HL-60/S4 treated with retinoic acid at 250 ng/mL for 4 days and 3 days (cell line): ENCODE measurements around the gene SEPTIN10.
"Not testable (repeated sequence)": the region's sequence is repeated elsewhere in the genome, so short reads cannot be mapped to it uniquely, and the experiment has no call there.

ENCODE experiments used
- in situ Hi-C: fragments of 300-500 bp; cut with MboI; formaldehyde crosslinking; loops from 2 replicates; pipeline ENCODE4 v1.7.0; 2022; ENCODE audit warnings: low sequenced_read_pairs

Gene SEPTIN10

DNA sequence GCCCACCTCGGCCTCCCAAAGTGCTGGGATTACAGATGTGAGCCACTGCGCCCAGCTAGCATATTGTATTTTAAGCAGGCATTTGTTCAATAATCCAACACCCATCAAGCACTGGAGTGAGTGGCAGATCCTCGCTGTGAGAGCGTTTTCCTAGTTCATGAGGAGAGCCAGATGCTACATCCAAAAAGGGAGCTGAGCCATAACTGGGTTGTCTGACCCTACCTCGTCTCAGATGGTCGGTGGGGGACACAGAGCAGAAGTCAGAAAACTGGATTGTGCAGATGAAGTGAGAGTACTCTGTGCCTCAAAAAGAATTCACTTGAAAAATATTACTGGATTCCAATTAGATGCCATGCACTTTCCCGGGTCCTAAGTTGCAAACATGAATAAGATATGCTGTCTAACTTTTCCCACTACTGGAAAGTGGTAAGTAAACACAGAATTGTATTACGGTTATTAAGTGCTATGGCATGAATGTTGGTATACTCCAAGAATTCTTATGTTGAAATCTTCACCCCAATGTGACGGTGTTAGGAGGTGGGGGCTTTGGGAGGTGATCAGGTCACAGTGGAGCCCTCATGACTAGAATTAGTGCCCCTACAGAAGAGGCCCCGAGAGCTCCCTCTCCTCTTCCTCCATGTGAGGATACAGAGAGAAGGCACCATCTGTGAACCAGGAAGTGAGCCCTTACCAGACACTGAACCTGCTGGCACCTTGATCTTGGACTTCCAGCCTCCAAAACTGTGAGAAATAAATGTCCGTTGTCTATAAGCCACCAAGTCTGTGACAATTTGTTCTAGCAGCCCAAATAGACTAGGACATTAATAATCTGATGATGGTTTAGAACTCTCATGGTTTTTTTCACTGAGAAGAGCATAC lies 21.9 kb upstream of the SEPTIN10 start:
- in situ Hi-C loops, result no loop called here

DNA sequence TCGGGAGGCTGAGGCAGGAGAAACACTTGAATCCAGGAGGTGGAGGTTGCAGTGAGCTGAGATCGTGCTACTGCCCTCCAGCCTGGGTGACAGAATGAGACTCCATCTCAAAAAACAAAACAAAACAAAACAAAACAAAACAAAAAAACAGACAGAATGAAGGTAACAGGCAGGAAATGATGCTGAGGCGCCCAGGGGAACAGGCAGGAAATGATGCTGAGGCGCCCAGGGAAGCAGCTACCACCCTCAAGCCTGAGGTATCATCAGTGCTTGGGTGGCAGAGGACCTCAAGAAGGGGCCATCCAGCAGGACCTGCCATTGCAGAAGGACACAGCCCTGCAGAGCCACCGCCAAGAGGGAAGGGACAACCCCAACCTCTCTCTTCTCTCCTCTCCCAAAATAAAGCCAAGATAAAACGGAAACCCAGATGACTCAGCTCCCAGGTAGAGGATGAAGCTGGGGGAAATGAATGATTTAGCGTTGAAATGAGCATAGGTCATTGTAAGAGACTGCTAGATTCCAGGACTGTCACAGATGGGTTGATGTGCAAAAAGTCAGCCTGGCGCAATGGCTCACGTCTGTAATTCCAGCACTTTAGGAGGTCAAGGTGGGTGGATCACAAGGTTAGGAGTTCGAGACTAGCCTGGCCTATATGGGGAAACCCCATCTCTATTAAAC lies 19.7 kb upstream of the SEPTIN10 start:
- in situ Hi-C loops, result no loop called here

DNA sequence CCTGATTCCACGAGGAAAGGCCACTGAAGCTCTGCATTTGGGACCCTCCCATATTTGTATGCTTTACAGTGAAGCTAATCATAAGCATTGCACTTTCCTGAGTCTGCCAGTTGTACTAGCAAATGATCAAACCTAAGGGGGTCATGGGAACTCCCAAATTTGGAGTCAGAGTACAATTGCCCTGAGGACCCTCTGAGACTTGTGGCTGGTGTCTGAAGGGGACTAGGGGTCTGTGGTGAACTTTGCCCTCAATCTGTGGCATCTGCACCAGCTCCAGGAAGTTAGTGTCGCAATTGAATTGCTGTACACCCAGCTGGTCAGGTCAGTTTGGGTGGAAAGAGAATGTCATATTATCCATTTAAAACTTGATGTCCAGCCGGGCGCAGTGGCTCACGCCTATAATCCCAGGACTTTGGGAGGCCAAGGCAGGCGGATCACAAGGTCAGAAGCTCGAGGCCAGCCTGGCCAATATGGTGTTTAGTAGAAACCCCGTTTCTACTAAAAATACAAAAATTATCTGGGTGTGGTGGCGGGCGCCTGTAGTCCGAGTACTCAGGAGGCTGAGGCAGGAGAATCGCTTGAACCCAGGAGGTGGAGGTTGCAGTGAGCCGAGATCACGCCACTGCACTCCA lies 18.5 kb upstream of the SEPTIN10 start:
- in situ Hi-C loops, result no loop called here

DNA sequence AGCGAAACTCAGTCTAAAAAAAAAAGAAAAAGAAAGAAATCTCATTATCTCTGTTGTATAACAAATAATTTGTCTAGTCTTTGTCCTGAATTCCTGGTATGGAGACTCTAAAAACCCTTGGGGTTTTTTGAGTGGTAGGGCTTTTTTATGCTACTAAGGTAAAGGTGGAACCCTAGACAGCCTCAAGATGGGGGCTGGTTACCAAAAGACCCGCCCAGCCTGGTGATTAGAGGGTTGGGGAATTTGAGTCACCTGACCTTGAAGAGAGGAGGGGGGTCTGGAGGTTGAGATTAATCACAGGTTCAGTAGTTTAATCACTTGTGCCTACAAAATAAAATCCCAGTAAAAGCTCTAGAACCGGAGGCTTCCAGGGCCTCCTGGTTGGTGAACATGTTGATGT lies 18.0 kb upstream of the SEPTIN10 start:
- in situ Hi-C loops, result no loop called here

DNA sequence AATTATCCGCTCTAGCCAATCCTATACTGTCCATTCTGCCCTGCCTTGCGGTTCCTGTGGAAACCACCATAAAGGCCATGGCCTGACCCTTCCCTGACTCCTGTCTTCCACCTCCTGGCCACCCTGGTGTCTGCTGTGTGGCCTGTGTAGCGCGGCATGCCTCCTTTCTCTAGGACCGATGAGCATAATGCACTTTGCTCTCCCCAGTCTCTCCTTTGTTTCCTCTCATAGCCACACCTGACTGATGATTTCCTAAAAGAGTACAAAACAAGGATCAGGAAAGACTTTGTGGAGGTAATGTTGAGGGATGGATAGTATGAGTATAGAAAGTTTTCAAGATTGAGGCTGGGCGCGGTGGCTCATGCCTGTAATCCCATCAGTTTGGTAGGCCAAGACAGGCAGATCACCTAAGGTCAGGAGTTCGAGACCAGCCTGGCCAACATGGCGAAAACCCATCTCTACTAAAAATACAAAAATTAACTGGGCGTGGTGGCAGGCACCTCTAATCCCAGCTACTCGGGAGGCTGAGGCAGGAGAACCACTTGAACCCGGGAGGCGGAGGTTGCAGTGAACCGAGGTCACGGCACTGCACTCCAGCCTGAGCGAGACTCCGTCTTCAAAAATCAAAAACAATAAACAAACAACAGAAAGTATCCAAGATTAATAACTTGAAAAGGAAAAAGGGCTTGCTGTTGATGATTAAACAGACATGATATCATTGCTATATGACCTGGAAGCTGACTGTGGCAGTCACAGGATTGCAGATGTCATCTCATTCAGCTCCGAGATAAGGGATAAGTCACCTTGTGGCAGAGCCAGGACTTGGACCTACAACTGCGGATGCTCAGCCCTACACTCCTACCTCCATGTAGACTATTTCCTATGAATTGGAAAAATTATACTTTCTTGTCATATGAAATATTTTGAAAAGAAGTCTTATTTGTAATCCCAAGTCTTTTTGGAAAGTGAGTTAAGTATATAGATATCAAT lies 17.0 kb upstream of the SEPTIN10 start:
- in situ Hi-C loops, result no loop called here

DNA sequence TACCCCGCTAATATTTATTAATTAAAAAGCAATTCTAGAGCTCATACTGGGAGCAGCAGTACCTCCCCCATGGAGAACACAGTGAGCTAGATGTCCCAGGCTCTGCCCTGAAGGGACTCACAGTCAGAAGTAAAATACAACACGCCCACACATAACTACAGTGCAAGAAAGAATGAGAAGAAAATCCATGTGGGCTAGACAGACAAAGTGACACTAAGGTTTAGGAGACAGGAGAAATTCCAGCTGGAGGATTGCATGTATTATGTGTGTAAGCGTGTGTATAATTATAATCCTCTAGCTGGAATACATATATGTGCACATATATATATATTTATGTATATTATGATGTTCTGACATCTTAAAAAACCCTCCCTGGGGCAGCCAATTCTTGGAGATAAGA lies 16.1 kb upstream of the SEPTIN10 start:
- in situ Hi-C loops, result no loop called here

DNA sequence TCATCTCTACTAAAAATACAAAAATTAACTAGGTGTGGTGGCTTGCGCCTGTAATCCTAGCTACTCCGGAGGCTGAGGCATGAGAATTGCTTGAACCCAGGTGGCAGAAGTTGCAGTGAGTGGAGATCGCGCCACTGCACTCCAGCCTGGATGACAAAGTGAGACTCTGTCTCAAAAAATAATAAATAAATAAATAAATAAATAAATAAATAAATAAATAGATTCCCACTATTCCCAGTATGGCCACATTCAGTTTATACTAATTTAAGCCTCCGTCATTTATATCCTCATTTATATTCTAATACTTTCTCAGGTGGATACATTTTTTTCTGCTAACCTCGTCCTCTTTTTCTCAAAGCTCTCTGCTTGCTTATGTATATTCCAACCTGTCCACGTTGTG lies 14.6 kb upstream of the SEPTIN10 start:
- in situ Hi-C loops, result not testable (repeated sequence)

DNA sequence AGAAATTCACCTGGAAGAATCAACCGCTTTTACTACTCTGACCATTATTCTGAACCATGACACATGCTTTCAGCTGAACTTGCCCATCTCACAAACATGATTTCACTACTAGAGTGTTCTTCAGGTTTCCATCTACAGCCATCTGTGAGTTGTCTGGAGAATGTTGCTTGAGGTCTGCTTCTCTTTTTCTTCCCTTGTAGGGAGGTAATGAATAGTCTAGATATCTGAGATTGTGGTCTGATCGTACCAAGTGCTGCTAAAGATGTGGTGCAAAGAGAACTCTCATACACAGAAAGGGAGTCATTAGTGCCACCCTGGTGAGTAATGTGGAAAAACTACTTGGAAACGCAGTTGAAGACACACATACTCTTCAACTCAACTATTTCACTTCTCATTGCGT lies 10.6 kb upstream of the SEPTIN10 start:
- in situ Hi-C loops, result no loop called here

DNA sequence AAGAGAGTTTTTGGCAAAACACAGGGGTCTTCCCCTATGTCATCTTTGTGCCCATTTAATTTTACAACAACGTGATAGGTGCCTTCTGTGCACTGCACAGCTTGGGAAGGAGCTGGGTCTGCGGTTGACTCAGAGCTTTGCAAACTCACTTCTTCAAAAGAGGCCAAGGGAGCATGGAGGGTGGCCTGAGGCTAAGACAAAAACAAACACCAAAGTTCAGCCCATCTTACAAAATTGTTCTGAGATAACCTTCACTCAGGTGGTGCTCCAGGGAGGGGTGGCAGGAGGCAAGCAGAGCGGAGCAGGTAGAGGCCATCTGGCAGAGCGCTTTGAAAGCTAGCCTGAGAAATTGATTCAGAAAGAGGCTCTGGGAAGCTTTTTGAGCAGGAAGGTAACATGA lies 10.2 kb upstream of the SEPTIN10 start:
- in situ Hi-C loops, result no loop called here

DNA sequence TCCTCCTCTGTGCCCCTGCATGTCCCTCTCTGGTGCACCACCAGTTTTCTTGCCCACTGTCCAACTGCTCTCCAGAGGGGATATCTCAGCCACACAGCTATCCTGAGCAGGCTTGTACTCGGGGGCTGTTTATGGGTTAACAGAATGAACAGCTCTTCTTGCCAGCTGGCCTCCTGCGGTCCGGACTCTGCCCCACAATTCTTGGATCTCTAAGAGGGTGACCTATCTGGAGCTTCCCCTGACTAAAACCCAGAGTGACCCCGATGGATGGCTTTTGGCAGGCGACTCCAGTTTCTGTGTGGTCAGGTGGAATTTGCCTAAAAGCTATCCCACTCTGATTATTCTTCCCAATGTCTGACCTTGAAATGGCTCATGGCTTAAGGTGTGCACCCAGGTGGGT lies 9.5 kb upstream of the SEPTIN10 start:
- in situ Hi-C loops, result no loop called here

DNA sequence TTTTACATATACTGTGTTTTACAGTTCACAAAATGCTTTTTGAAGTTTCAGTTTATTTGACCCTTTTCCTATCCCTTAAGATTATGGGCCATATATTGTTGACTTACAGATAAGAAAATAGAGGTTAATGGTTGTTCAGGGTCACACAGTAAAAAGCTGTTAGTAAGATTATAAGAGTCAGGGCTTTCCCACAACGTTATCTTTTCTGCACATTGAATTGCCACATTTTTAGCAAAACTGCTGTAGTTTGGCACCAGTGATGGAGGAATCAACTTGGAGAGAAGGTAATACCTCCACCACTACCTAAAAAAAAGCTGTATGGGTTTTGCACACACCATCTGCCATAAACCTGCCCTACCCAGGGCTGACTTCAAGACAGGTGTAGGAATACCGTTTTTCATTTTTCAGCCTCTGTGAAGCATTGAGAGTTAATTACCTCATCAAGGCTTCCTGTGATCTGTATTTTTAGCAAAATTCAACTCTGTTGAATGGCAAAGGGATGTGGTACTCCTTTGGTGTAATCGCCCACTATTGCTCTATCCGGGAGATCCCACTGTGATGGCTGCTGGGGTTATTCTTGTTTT lies 5.4 kb upstream of the SEPTIN10 start:
- in situ Hi-C loops, result no loop called here

DNA sequence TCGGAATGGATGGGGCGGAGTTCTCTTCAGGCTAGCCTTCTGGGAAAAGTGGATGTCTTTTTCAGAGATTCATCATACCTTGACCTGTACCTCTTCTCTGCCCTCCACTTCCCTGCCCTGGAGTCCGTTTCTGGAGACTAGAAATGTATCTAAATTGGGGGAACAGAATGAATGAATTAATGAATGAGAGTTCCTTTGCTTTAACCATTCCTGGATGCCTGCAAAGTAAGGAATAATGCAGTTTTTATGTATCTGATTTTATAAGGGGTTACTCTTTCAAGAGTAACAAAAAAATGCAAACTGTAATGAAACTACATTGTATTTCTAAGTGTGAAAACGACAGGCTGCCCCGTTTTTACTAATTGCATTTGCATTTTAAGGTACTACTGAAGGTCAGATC lies 2.4 kb upstream of the SEPTIN10 start:
- in situ Hi-C loops, result no loop called here

DNA sequence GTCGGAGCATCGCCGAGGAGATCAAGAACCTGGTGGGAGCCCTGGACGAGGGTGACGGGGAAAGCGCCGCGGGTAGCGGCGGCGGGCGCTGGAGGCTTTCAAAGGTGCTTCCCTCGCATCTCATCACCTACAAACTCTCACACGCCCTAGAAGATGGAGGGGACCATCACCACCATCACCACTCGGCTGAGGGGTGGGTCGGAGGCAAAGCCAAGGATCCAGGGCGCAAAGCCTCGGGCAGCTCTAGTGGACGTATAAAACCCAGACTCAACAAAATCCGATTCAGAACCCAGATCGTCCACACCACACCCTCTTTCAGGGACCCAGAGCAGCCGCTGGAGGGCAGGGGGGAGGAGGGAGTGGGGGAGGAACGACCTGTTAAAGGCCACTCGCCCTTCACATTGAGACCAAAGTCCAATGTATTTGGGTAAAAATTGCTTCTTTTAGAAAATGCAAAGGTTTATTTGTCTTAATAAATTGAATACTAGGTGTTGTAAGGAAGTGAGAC lies 1.9 kb upstream of the SEPTIN10 start:
- in situ Hi-C loops, result no loop called here

DNA sequence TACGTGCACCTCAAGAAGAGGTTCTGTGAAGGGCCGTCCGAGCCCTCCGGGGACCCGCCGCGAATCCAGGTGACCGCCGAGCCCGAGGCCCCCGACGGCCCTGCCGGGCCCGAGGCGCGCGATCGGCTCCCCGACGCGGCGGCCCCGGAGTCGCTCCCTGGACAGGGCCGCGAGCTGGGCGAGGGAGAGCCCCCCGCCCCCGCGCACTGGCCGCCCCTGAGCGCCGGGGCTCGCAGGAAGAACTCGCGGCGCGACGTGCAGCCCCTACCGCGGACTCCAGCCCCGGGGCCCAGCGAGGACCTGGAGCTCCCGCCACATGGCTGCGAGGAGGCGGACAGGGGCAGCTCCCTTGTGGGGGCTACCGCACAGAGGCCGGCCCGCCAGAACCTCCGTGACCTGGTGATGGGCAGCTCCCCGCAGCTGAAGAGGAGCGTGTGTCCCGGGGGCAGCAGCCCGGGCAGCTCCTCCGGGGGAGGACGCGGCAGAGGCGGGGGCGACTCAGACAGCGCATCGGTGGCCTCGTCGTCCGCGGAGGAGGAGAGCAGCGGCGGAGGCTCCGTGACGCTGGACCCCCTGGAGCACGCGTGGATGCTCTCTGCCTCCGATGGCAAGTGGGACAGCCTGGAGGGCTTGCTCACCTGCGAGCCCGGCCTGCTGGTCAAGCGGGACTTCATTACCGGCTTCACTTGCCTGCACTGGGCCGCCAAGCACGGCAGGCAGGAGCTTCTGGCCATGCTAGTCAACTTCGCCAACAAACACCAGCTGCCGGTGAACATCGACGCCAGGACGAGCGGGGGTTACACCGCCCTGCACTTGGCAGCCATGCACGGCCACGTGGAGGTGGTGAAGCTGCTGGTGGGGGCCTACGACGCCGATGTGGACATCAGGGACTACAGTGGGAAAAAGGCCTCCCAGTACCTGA lies 1.2 kb upstream of the SEPTIN10 start:
- in situ Hi-C loops, result no loop called here

DNA sequence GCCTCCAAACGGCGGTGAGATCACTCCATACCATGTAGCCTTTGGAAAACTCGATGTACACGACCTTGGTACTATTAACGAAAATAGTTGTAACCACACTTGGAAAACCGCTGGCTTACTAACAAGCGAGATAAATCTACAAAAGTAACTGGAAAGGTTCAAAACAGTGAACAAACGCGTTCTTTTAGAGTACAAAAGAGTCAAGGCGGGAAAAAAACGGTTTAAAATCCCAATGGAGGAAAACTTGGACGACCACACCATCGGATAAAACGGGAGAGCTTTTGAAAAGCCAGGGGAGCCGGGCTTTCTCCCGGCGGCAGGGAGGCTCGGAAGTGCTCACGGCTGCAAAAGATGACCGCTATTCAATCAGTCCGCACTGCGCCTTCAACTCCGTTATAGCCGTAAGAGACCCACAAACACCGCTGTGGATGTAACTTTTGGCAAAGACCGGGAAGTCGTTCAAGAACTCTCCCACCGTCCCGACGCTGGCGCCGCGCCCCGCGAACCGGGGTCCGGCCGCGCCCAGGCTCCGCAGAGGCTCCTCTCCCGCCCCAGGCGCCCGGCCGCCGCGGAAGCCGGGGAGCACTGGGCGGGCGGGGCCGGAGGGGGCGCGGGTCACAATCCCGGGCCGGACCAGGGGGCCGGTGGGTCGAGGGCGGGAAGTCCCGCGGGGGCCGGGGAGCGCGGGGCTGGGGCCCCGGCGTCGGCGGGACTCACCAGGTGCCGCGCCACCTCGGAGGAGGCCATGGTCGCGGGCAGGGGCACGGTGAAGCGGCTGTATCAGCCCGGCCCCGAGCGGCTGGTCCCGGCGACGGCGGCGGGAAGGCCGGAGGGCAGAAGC lies 465 bp downstream of the SEPTIN10 start:
- in situ Hi-C loops, result no loop called here

DNA sequence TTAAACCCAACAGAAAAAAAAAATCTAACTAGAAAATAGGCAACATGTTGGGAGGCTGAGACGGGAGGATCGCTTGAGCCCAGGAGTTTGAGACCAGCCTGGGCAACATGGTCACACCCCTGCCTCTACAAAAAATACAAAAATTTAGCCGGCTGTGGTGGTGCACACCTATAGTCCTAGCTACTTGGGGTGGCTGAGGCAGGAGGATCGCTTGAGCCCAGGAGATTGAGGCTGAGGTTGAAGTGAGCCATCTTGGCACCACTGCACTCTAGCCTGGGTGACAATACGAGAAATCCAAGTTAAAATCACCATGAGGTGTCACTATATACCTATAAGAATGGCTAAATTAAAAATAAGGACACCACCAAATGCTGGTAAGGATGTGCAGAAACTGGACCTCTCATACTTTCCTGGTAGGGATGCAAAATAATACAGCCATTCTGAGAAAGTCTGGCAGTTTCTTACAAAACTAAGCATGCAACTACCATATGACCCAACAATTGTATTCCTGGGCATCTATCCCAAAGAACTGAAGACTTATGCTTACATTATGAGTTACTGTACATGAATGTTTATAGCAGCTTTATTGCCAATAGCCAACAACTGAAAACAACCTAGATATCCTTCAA lies 2.2 kb downstream of the SEPTIN10 start:
- in situ Hi-C loops, result no loop called here

DNA sequence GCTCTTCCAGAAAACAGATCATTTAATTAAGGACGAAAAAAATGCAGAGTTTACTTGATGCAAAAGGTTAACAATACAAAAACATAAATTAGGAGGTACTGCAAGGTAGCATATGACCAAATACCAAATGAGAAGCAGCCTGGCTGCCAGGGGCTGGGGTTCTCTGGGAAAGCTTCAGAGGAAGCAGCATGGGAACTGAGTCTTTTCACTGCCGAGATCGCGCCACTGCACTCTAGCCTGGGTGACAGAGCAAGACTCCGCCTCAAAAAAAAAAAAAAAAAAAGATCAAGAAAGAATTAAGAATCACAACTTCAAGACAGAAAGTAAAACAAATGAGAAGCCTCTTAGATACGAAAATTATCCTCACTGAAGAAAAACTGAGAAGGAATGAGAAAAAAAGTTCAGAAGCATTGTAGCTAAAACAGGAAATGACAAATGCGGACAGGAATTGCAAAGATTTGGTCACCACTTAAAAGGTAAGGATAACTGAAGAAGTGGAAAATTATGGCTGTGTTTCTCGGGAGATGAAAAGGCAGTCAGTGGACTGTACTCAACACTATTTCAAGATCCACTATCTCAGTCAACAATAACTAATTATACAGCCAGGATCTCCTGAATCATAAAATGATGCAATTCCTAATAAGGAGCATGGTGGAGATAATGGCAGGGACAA lies 4.3 kb downstream of the SEPTIN10 start:
- in situ Hi-C loops, result no loop called here
